EH (cell line): ENCODE measurements around the gene UNC5B.

ENCODE experiments used
- DNase-seq: peaks from one replicate; pipeline ENCODE4 v3.0.0-alpha.2; 2015; ENCODE audit warnings: low read depth

UNC5B gene

DNA sequence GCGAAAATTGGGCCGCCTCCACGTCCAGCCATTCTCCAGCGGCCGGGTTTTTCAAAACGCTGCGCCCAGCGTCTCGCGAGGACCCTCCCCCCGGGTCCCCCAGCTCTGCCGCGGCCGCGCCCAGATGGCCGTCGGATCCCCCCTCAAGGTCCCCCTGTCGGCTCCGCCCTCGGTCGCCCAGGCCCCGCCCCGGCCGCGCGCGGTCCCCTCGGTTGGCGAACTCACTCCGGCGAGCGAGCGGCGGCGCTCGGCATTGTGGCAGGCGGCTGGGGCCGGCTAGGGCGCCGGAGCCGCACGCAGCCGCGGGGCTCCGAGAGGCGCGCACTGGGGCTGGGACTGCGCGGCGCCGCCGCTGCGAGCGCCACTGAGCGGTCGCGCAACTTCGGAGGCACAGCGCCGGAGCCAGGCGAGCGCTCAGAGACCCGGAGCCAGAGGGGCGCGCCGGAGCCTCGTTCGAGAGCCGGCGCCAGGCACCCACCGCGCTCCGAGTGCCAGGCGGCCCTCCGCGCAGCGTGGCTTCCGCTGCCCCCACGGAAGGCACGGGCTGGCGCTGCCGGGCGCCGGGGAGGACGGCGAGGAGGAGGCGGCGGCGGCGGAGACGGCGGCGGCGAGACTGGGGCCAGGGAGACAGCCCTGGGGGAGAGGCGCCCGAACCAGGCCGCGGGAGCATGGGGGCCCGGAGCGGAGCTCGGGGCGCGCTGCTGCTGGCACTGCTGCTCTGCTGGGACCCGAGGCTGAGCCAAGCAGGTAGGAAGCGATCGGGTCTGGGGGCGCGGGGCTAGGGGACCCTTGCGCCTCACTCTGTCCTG lies at the start of gene UNC5B:
Gene UNC5B, plus strand, starts transcription at position 253 of the 809 bp plus-strand sequence. Its CDS starts 416 bp downstream, at position 669.
- DNase-seq = peak; percentile 89

DNA sequence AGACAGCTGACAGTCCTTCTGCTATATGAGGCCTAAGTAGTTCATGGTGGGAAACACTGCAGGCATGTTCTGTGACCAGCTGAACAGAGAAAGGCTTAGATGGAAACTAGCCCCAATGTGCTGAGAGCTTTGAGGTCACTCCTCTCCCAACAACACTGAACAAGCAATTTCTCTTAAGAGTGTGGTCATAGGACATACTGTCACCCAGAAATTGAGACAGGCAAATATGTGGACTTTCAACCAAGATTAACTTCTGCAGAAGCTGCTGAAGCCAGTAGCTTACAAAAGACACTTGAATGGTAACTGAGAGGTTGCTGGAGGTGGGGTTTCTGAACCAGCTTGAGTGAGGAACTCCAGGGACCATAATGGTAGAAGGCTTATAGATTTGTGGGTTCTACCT lies 38.9 kb upstream of the UNC5B start:
- DNase-seq = no peak

DNA sequence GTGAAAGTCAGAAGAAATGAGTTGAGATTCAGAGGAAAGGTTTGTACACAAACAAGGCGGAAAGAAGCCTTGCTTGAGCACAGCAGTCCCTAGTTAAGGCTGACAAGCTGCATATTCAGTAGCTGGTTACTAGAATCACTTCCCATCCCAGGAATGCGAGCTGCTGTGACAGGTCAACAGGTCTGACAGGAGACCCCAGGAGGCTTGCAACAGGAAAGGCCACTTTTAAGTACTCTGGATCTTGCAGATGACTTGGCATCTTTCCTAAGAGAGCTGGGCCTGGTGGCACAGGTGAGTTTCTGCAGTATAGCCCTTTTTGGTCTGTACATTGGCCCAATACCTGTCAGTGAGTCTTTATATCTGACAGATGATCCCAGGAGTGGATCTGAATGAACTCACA lies 35.7 kb upstream of the UNC5B start:
- no peak for DNase-seq

DNA sequence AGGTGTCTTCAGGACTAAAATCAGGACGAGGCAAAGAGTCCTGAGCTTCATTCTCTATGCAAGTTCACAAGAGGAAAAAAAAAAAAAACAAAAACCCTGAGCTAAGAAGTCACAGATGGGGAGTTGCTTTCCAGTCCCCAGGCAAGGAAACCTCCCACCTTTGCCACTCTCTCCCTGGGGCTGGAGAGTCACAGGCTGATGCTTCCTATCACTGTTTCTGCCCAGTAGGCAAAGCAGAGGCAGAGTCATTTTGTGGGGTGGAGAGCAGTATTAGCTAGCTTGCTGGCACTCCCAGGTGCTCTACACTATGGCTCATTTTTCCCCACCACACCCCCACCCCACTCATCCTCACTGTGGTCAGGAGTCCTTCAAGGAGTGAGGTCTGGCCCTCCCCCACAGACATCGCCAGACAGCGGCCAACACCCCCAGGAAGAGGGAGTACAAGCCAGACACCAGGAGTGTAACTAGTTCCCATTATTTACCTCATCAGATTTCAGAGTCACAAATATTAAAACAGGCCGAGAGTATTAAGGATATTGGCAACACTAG lies 34.6 kb upstream of the UNC5B start:
- DNase-seq = no peak

- no peak for DNase-seq
Observed at GRCh38 chr10:71178880-71179279, 33.5 kb upstream of the UNC5B start.

DNA sequence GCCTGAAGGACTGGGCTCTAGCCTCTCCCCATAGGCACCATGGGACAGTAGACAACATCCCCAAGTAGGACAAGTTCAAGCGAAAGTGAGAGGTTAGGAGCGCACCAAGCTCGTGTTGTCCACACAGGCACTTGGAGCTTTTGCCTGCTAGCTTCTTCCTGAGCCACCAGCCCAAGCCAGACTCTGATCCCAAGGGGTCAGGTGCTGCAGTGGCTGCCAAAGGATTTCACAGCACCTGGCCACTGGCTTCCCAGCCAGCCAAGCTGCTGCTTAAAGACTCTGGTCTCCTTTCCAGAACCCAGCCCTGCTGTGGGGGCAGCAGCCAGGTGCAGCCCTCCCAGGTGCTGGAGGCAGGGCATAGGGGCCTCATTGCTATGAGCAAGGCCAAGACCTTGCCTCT lies 33.0 kb upstream of the UNC5B start:
- DNase-seq = no peak

GRCh38 chr10:71184421-71184820 lies 27.9 kb upstream of the UNC5B start:
- no peak for DNase-seq

DNA sequence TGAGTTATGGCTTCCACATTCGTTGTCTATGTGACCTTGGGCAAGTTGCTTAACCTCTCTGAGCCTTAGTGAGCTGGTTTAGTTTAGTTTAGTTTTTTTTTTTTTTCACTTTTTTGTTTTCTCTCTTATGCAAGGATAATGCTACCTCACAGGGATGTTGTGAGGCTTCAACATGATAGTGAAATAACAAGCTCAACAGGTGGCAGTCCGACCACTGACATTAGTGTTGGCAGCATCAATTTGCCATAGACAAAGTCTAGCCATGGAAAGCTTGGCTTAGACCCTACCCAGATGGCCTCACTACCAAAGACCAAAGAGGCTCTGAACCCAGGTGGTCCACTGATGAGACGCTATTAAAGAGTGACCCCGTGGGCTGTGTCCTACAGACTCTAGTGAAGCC lies 27.2 kb upstream of the UNC5B start:
- DNase-seq = no peak

GRCh38 chr10:71187197-71187596 lies 25.2 kb upstream of the UNC5B start:
- no peak for DNase-seq

DNA sequence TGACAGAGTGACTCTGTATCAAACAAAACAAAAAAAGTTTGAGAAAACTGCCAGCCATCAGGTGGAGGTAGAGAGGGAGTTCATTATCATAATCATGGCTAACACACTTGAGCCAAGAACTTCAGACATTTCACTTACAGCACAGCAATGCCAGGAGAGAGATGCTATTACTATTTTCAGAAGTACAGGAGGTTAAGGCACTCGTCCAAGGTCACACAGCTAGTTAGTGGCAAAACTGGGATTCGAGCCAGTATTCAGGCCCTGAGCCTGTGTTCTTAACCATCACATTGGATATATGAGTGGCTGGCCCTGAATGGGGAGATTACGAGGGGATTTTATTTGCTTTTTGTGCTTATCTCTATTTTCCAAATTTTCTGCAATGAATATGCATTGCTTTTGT lies 24.8 kb upstream of the UNC5B start:
- DNase-seq = peak; percentile 10

DNA sequence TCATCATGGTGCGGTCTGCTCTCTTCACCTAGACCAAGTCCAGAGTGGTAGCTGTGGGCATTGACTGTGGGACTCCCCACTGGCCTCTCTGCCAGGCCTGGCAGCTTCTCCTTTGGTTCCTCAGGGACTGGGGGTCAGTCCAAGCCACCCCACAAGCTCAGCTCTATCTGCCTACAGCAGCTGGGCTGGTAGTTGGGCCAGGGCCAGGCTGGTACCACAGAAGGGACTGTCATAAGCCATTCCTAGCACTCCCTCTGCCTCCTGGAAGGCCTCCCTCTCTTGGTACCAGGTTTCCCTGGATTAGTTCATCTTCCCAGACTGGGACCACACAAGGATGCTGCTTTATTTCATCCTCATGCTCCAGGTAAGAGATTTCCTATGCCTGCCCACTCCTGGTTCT lies 24.2 kb upstream of the UNC5B start:
- DNase-seq = no peak

DNA sequence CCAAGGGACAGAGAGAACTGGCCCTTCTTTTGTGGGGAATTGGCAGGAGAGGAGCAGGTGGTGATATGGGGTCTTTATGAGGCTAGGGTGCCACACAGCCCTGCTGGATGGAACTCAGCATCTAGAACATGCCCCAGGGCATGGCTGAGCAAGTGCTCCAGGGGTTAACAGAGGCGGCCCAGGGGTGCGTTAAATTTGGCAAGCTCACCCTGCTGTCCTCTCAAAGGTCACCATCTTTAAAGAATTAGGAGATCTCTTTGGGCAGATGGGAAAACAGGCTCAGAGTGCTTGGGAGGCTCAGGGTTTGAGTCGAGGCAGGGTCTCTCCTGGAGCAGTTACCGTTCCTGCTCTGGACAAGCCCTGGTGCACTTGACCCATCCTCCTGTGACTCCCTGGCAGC lies 21.4 kb upstream of the UNC5B start:
- no peak for DNase-seq

DNA sequence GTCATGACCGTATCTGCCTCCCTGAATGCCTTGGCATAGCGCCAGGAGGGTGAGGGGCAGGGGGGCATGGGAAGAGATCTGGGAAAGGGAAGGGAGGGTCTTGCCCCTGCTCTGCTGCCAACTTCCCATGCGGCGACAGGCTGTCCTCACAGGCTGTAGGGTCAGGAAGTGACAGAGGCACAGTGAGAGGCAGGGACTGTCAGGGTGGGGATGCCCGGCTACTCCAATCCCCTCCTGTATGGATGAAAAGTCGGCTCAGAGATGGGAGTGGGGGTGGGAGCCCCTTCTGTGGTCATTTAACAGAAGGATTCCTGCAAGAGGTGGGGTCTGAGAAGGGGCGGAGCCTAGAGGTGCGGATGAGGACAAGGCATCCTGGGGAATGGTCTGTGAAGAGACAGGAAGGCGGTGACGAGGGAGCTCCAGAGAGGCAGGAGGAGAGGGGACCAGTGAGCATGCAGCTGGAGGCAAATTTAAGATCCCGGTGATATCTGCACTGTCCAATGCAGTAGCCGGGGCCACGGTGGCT lies 20.8 kb upstream of the UNC5B start:
- no peak for DNase-seq

DNA sequence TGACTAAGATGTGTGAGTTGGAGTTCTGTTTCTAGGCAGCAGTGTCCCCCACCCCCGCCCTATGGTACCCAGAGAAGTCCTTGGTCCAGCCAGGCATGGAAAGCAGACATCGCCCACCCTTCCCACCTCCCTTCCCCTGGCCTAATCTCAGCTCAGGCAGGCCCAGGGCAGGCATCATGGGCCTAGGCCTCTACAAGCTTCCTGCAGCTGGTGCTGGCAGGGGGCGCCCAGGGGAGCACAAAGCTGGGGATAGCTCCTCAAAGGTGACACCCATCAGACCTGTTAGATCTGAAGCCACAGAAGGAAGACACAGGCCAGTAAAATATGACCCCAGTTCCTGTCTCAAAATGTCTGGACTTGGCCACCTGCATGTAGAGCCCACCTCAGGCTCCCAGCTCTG lies 18.9 kb upstream of the UNC5B start:
- no peak for DNase-seq

GRCh38 chr10:71197955-71198354 lies 14.4 kb upstream of the UNC5B start:
- no peak for DNase-seq

GRCh38 chr10:71201849-71202248 lies 10.5 kb upstream of the UNC5B start:
- DNase-seq = no peak

DNA sequence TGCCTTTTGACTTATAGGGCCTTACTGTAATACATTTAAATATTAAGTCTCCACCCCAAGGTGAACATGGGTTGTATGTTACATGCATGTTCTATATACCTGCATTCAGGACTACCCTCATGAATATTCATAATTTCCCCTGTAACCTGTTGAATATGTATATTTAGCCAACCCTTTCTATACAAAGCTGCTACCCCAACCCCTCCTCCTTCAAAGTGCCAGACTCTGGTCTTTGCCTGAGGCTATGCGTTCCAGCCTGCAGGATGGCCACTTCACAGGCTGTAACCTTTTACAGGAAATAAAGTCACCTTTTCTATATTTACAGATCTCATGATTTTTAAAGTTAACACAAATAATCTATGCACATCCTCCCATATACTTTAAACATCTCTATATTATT lies 10.1 kb upstream of the UNC5B start:
- no peak for DNase-seq

GRCh38 chr10:71203124-71203523 lies 9.2 kb upstream of the UNC5B start:
- no peak for DNase-seq

GRCh38 chr10:71203716-71204115 lies 8.7 kb upstream of the UNC5B start:
- DNase-seq = no peak

GRCh38 chr10:71204746-71205145 lies 7.6 kb upstream of the UNC5B start:
- no peak for DNase-seq

- peak; percentile 28 for DNase-seq
Observed at GRCh38 chr10:71205468-71205867, 6.9 kb upstream of the UNC5B start.

DNA sequence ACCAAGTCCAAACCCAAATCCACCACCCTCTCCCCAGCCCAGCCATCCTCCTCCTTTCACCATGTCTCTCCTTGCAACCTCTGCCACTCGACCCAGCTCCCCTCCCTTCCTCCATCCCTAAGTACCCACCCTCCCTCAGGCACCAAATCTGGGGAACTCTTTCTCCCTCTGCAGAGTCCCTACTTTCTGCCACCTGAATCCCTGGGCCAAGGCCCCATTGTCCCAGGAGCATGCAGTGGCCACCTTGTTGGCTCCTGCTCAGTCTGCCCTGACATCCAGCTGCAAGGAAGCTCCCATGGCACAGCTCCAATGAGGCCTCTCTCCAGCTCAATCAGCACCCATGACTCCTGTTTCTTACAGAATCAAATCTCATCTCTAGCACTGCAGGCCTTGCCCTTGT lies 5.5 kb upstream of the UNC5B start:
- DNase-seq = no peak

- DNase-seq = no peak
Observed at GRCh38 chr10:71207578-71207977, 4.8 kb upstream of the UNC5B start.

GRCh38 chr10:71209352-71209715 lies 3.0 kb upstream of the UNC5B start:
- no peak for DNase-seq
